ENCODE results near the gene TNFSF11. TPM values are rescaled to one million over a fixed set of nuclear protein-coding genes. Genes with fewer than 3 reads are reported as not detected.

The TNFSF11 gene
- total and polyA plus RNA-seq, 2 of the 4 experiments (the other 2 are of a cell fraction): not detected

GRCh38 chr13:42534785-42535184, 39.2 kb upstream of the TNFSF11 start:
- no peaks in the 10 kb centered on the region for H4K20me1 ChIP-seq (ENCODE audit: insufficient read depth, low read length)
- ATAC-seq (ENCODE audit: low read depth) (no peak), DNase-seq (no peak)
- H3K4me1 ChIP-seq (ENCODE audit: control insufficient read depth, insufficient read depth, low read length): no peaks in the 10 kb centered on the region
- ChIA-PET CTCF (no interaction called here), POLR2A (ENCODE audit: unreplicated experiment) (no interaction called here)
- no peak overlapping the region for H4K91ac ChIP-seq (ENCODE audit: insufficient read depth, low read depth, low read length)
- H2AK9ac ChIP-seq (replicated peaks; ENCODE audit: low read depth, low read length, poor library complexity): no peak overlapping the region
- no peak overlapping the region for H3K18ac ChIP-seq (ENCODE audit: low read depth, low read length)
- in situ Hi-C loops (cut with MboI; ENCODE audit: low sequenced_read_pairs) (no loop called here), intact Hi-C loops (cut with micrococcal nuclease) (no loop called here), dilution Hi-C loops (cut with HindIII; ENCODE audit: low sequenced_read_pairs, unreplicated experiment) (no loop called here)
- H2BK20ac ChIP-seq (ENCODE audit: low read depth, low read length): no peak overlapping the region
- no peak overlapping the region for H3K23ac ChIP-seq (ENCODE audit: low read depth, low read length)
- no peak overlapping the region for H3K14ac ChIP-seq (replicated peaks; ENCODE audit: low read depth, low read length)
- 40% methylated on average over 1 of the region's 1 CpG; no CpG with 5 or more reads in 1 of the 2 experiments for WGBS, 2 experiments (ENCODE audit: extremely low coverage in 2 of 2, insufficient read length in 1 of 2)
- H3K79me1 ChIP-seq (ENCODE audit: low read depth in 1 of 2, low read length in 2 of 2): no peaks in the 10 kb centered on the region
- BruUV-seq (replicated peaks): no TSS peak
- no peak overlapping the region for H2AK5ac ChIP-seq (ENCODE audit: low read depth, low read length)
- H2BK120ac ChIP-seq (ENCODE audit: low read depth, low read length): no peak overlapping the region
- no peak overlapping the region for H3K9ac ChIP-seq (ENCODE audit: low read depth, low read length)
- no peak overlapping the region for H3K56ac ChIP-seq (ENCODE audit: extremely low read depth, insufficient read depth, low read length)
- H3K27me3 ChIP-seq (ENCODE audit: control insufficient read depth, insufficient read depth, low read length): peaks cover 6% of the 10 kb centered on the region
- H3K9me1 ChIP-seq (ENCODE audit: insufficient read depth, low read length): no peaks in the 10 kb centered on the region
- no peak overlapping the region for H4K8ac ChIP-seq (ENCODE audit: low read depth in 2 of 2, low read length in 2 of 2)
- H4K5ac ChIP-seq (ENCODE audit: low read depth, low read length): no peak overlapping the region
- H3K4ac ChIP-seq (ENCODE audit: low read depth, low read length): no peak overlapping the region
- no peak overlapping the region for H3K4me2 ChIP-seq (ENCODE audit: low read depth, low read length)
- TF ChIP-seq MAFK (IDR thresholded peaks at IDR 0.05; ENCODE audit: low read depth, low read length) (no peak), ELK1 (IDR thresholded peaks at IDR 0.05; ENCODE audit: borderline replicate concordance, low read depth, low read length) (no peak), USF2 (IDR thresholded peaks at IDR 0.05; ENCODE audit: low read depth, low read length) (no peak), SMC3 (IDR thresholded peaks at IDR 0.05; ENCODE audit: low read depth, low read length) (no peak), RCOR1 (IDR thresholded peaks at IDR 0.05; ENCODE audit: insufficient replicate concordance, low read length) (no peak), RAD21 (IDR thresholded peaks at IDR 0.05; ENCODE audit: low read length) (no peak), MAZ (IDR thresholded peaks at IDR 0.05; ENCODE audit: borderline replicate concordance, low read depth, low read length) (no peak), CHD1 (IDR thresholded peaks at IDR 0.05; ENCODE audit: low read depth, low read length) (no peak), CEBPB (IDR thresholded peaks at IDR 0.05; ENCODE audit: low read depth, low read length) (no peak), BHLHE40 (IDR thresholded peaks at IDR 0.05; ENCODE audit: low read depth, low read length) (no peak), POLR2A (IDR thresholded peaks at IDR 0.05; ENCODE audit: low read depth, low read length) (no peak), RFX5 (IDR thresholded peaks at IDR 0.05; ENCODE audit: low read depth, low read length) (no peak), FOS (IDR thresholded peaks at IDR 0.05; ENCODE audit: low read depth, low read length) (no peak)
- H3K36me3 ChIP-seq (ENCODE audit: control insufficient read depth, insufficient read depth, low read length): no peaks in the 10 kb centered on the region
- H2BK15ac ChIP-seq (ENCODE audit: low read depth, low read length): no peak overlapping the region
- no peak overlapping the region for H2AFZ ChIP-seq (replicated peaks; ENCODE audit: low read length, poor library complexity)
- H3K4me3 ChIP-seq (ENCODE audit: insufficient read depth, low read depth, low read length): no peak overlapping the region
- H3K9me3 ChIP-seq (ENCODE audit: control insufficient read depth, insufficient read depth, low read length): no peaks in the 10 kb centered on the region
- no peak overlapping the region for H3K27ac ChIP-seq (ENCODE audit: insufficient read depth, low read length)
- no peak overlapping the region for H2BK5ac ChIP-seq (ENCODE audit: low read depth, low read length, poor library complexity, severe bottlenecking)

Measured in IMR-90 (cell line).